GM19467 (cell line): ENCODE data around the gene FOCAD.
"Not testable (repeated sequence)": the region's sequence is repeated elsewhere in the genome, so short reads cannot be mapped to it uniquely, and the experiment has no call there.

ENCODE experiments used
- ATAC-seq: cut with Tn5 transposase; IDR thresholded peaks from one replicate; pipeline ENCODE4 v1.9.1; 2021; ENCODE audit warnings: mild to moderate bottlenecking, moderate library complexity; ENCODE audit not compliant: unreplicated experiment

The FOCAD gene

GRCh38 chr9:20945269-20945668, 261.2 kb downstream of the FOCAD start:
- no peak for ATAC-seq

DNA sequence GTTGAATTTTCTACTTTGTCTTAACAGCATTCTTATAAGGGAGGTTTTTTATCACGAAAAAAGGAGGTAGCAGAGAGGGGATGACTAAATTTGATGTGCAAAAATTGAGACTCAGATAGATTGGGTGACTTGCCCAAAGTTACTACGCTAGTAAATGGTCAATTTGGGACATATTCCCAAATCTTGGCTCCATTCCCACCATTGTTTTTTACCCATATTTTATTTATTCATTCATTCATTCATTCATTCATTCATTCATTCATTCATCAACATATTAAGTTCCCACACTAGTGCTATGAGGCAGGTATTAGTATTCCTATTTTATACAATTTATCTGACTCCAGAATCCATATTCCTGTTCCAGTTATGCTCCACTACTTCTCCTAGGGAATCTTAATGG, 261.8 kb downstream of the FOCAD start:
- no peak for ATAC-seq

DNA sequence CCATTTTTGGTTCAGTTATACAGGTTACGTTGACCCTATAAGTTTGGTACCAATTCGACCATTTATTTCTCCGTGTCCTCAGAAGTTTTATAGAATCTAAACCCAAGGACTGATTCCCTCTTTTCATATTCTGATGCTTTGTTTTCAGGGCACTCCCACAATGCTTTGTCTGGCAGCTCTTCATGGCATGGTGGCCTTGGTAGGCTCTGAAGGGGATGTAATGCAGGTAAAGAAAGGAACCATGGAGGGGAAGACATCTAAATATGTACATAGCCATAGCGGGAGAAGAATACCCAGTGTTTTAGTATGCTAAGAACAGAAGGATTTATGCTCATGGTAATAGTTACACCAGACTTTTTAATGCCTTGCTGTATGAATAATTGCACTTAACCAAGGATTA, 264.6 kb downstream of the FOCAD start:
- ATAC-seq = no peak

DNA sequence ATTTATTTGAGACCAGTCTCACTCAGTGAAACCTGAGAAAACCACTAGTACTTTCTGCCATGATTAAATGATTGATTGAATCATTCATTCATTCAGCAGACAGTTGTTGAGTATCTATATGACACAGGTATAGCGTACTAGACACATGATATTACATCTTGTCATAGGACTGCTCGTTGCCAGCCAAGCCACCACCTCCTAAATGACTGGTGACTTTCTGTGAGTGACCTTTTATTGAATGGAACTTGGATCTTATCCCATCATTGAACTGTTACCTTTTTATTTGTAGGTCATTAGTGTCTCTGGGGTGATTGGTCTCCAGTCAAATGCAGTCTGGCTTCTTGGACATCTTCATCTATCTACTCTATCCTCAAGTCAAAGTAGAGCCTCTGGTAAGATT, 266.6 kb downstream of the FOCAD start:
- no peak for ATAC-seq

GRCh38 chr9:20962536-20963225, 278.6 kb downstream of the FOCAD start:
- ATAC-seq = no peak

GRCh38 chr9:20972684-20973083, 288.6 kb downstream of the FOCAD start:
- ATAC-seq = no peak

DNA sequence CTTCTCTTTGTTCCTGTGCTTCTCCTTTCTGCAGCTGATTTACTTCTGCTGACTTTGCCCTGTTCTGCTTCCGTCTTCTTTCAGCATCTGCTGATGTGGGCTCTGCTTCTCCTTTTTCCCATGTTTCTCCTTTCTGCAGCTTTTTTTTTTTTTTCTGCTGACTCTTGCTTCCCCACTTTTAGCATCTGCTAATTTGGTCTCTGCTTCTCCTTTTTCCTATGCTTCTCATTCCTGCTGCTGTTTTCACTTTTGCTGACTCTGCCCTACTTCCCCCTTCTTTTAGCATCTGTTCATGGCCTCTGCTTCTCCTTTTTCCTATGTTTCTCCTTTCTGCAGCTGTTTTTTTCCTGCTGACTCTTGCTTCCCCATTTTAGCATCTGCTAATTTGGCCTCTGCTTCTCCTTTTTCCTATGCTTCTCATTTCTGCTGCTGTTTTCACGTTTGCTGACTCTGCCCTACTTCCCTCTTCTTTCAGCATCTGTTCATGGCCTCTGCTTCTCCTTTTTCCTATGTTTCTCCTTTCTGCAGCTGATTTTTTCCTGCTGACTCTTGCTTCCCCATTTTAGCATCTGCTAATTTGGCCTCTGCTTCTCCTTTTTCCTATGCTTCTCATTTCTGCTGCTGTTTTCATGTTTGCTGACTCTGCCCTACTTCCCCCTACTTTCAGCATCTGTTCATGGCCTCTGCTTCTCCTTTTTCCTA, 289.3 kb downstream of the FOCAD start:
- not testable (repeated sequence) for ATAC-seq

DNA sequence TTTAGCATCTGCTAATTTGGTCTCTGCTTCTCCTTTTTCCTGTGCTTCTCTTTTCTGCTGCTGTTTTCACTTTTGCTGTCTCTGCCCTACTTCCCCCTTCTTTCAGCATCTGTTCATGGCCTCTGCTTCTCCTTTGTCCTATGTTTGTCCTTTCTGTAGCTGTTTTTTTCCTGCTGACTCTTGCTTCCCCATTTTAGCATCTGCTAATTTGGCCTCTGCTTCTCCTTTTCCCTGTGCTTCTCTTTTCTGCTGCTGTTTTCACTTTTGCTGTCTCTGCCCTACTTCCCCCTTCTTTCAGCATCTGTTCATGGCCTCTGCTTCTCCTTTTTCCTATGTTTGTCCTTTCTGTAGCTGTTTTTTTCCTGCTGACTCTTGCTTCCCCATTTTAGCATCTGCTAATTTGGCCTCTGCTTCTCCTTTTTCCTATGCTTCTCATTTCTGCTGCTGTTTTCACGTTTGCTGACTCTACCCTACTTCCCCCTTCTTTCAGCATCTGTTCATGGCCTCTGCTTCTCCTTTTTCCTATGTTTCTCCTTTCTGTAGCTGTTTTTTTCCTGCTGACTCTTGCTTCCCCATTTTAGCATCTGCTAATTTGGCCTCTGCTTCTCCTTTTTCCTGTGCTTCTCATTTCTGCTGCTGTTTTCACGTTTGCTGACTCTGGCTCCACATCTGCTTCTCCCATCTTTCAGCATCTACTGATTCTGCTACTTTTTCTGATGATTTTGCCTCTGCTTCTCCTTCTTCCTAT, 290.3 kb downstream of the FOCAD start:
- not testable (repeated sequence) for ATAC-seq

- no peak for ATAC-seq
Measured at GRCh38 chr9:20978249-20978648, 294.2 kb downstream of the FOCAD start.

GRCh38 chr9:20980832-20981455, 296.9 kb downstream of the FOCAD start:
- peak; percentile 65 for ATAC-seq

DNA sequence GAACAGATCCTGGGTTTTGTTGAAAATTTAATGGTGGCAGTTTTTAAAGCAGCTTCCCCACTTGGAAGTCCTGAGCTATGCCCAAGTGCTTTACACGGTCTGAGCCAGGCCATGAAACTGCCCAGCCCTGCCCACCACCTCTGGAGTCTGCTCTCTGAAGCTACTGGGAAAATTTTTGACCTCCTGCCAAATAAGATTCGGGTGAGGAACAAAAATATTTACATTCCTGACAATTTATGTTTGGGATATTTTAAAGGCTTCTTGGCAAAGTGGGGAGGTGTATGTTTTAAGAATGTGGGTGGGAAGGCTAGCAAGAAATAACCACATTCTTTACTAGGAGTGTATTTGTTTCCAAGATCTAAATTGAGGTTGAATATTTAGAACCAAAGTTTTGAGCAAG, 297.4 kb downstream of the FOCAD start:
- no peak for ATAC-seq

GRCh38 chr9:20984506-20984905, 300.4 kb downstream of the FOCAD start:
- no peak for ATAC-seq

DNA sequence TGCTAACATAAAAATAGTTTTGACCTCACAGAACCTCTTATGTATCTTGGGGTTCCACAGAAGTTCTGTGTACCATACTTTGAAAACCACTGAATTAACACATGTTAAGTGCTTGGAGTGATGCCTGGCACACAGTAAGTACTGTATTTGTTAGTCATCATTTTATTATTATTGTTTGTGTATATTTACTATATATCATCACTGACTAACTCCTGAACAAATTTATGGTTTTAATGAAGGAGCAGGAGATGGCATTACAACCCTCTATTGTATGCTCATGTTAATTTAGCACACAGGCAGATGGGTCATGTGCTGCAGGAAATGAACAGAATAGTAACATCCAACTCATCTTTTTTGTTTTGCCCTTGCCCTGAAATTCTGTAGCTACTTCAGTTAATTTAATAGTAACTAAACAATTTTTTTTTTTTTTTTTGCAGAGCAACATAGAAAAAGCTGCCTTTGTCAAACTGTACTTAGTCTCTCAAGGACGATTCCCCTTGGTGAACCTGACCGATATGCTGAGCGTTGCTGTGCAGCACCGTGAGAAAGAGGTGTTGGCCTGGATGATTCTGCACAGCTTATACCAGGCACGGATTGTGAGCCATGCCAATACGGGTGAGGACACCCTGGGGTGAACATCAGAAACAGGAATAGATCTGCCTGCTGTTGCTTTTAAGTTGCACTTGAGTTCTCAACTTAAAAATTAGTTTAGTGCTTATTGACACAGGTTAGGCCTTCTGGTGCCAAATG, 302.0 kb downstream of the FOCAD start:
- no peak for ATAC-seq

GRCh38 chr9:20987521-20987920, 303.5 kb downstream of the FOCAD start:
- ATAC-seq = no peak

GRCh38 chr9:20988061-20988460, 304.0 kb downstream of the FOCAD start:
- no peak for ATAC-seq

- no peak for ATAC-seq
Measured at GRCh38 chr9:20988671-20989315, 304.7 kb downstream of the FOCAD start.

- no peak for ATAC-seq
Measured at GRCh38 chr9:20989923-20990341, 305.9 kb downstream of the FOCAD start.

- ATAC-seq = no peak
Measured at GRCh38 chr9:20990867-20991266, 306.8 kb downstream of the FOCAD start.

- no peak for ATAC-seq
Measured at GRCh38 chr9:20994486-20994885, 310.4 kb downstream of the FOCAD start.

- no peak for ATAC-seq
Measured at GRCh38 chr9:20995616-20996015, 311.6 kb downstream of the FOCAD start.
